SK-N-SH (cell line): Measurements from ENCODE around the gene PDGFRB. TPM values are rescaled to one million over a fixed set of nuclear protein-coding genes. Genes with fewer than 3 reads are reported as not detected.
A peak's percentile ranks its signal among the peaks of the same experiment; 100 is the strongest.

Source experiments
- CTCF ChIA-PET: fragments of 300-600, 350-600 bp; formaldehyde crosslinking; extraction: SDS; loops from one replicate; lab custom pipeline; 2021; lab: Yijun Ruan, JAX
- POLR2A ChIA-PET: fragments of 350-600 bp; sonication (Branson Sonifier 250); formaldehyde crosslinking; extraction: SDS; loops from one replicate; lab custom pipeline; 2020; ENCODE audit warnings: antibody characterized with exemption, inconsistent platforms; lab: Yijun Ruan, JAX
- DNase-seq: peaks from one replicate; pipeline ENCODE4 v3.0.0; 2012
- H2AFZ ChIP-seq: fragments of 200-600 bp; sonication (generic); 2 replicates; pipeline ENCODE4 v1.8.1; 2016; ENCODE audit warnings: antibody characterized with exemption, mild to moderate bottlenecking, low read depth
- H3F3A ChIP-seq: fragments of 200-600 bp; sonication (generic); replicated peaks from 2 replicates; pipeline ENCODE3; 2016; ENCODE audit warnings: antibody characterized with exemption, mild to moderate bottlenecking; ENCODE audit not compliant: insufficient read depth
- H3K27ac ChIP-seq, 2 experiments: fragments of 200-500 bp in 1 of 2; fragments of 200-600 bp in 1 of 2; sonication (Bioruptor generic) in 1 of 2; sonication (generic), shearing (Covaris generic) in 1 of 2; 2 replicates each; pipeline versions ENCODE4 v1.5.1 to v1.6.1; 2014 to 2016; ENCODE audit warnings: low read depth in 2 of 2, inconsistent platforms in 1 of 2, low read length in 1 of 2, mild to moderate bottlenecking in 1 of 2, mixed read lengths in 1 of 2
- H3K27me3 ChIP-seq: fragments of 200-600 bp; sonication (generic), shearing (Covaris generic); 2 replicates; pipeline ENCODE4 v1.6.1; 2016; ENCODE audit warnings: mixed run types; ENCODE audit not compliant: insufficient read depth
- H3K36me3 ChIP-seq, 2 experiments: fragments of 200-500 bp in 1 of 2; fragments of 200-600 bp in 1 of 2; sonication (Bioruptor generic) in 1 of 2; sonication (generic) in 1 of 2; replicated peaks in 1 of 2; 2 replicates each; pipeline versions ENCODE3 to v1.5.1; 2014 to 2016; ENCODE audit warnings: low read length in 1 of 2, mild to moderate bottlenecking in 1 of 2; ENCODE audit not compliant: insufficient read depth in 2 of 2, control insufficient read depth in 1 of 2
- H3K4me1 ChIP-seq, 2 experiments: fragments of 200-500 bp in 1 of 2; fragments of 200-600 bp in 1 of 2; sonication (Bioruptor generic) in 1 of 2; sonication (generic), shearing (Covaris generic) in 1 of 2; 2 replicates each; pipeline versions ENCODE4 v1.5.1 to v1.6.1; 2014 to 2016; ENCODE audit warnings: low read depth in 1 of 2, low read length in 1 of 2, mixed run types in 1 of 2; ENCODE audit not compliant: insufficient read depth in 2 of 2, control insufficient read depth in 1 of 2
- H3K4me2 ChIP-seq: fragments of 200-600 bp; sonication (generic), shearing (Covaris generic); 2 replicates; pipeline ENCODE4 v1.6.1; 2017; ENCODE audit warnings: mixed run types
- H3K4me3 ChIP-seq, 2 experiments: fragments of 200-500 bp in 1 of 2; fragments of 200-600 bp in 1 of 2; sonication (Bioruptor generic) in 1 of 2; sonication (generic), shearing (Covaris generic) in 1 of 2; 2 replicates each; pipeline versions ENCODE4 v1.5.1 to v1.8.1; 2014 to 2016; ENCODE audit warnings: low read depth in 2 of 2, inconsistent platforms in 1 of 2, low read length in 1 of 2, mild to moderate bottlenecking in 1 of 2, mixed read lengths in 1 of 2, moderate library complexity in 1 of 2
- H3K79me2 ChIP-seq: fragments of 200-600 bp; sonication (generic); 2 replicates; pipeline ENCODE4 v1.8.1; 2017; ENCODE audit warnings: mild to moderate bottlenecking; ENCODE audit not compliant: insufficient read depth
- H3K9ac ChIP-seq: fragments of 200-600 bp; sonication (generic); 2 replicates; pipeline ENCODE4 v1.6.1; 2017; ENCODE audit warnings: mixed run types
- H3K9me2 ChIP-seq: fragments of 200-600 bp; sonication (generic); 2 replicates; pipeline ENCODE4 v1.6.1; 2017; ENCODE audit warnings: mixed run types
- H3K9me3 ChIP-seq: fragments of 200-600 bp; sonication (generic); 2 replicates; pipeline ENCODE4 v1.6.1; 2017; ENCODE audit warnings: mixed run types, mild to moderate bottlenecking, moderate library complexity
- H4K20me1 ChIP-seq: fragments of 200-600 bp; sonication (generic); 2 replicates; pipeline ENCODE4 v1.6.1; 2017; ENCODE audit warnings: mild to moderate bottlenecking, mixed run types; ENCODE audit not compliant: insufficient read depth
- CHD2 ChIP-seq: fragments of 150-350 bp; IDR thresholded peaks from 2 replicates; pipeline ENCODE4 v1.6.1; 2018; ENCODE audit warnings: low read length; ENCODE audit not compliant: partially characterized antibody
- ELF1 ChIP-seq: IDR thresholded peaks from 2 replicates; pipeline ENCODE4 v1.4.0; 2012
- EP300 ChIP-seq, 2 experiments: IDR thresholded peaks; 2 replicates each; pipeline versions ENCODE4 v1.4.0 to v1.6.1; 2012; ENCODE audit warnings: borderline replicate concordance in 1 of 2, low read depth in 1 of 2, low read length in 1 of 2
- EZH2phosphoT487 ChIP-seq: fragments of 200-600 bp; sonication (generic); IDR thresholded peaks from 2 replicates; pipeline ENCODE4 v1.6.1; 2017; ENCODE audit warnings: low read depth, mixed run types, mild to moderate bottlenecking, antibody characterized with exemption, moderate library complexity, borderline replicate concordance
- IRF3 ChIP-seq: fragments of 150-350 bp; IDR thresholded peaks from 2 replicates; pipeline ENCODE4 v1.6.1; 2016; ENCODE audit warnings: mild to moderate bottlenecking, low read depth, low read length
- MAX ChIP-seq: IDR thresholded peaks from 2 replicates; pipeline ENCODE4 v1.4.0; 2012; ENCODE audit warnings: low read depth
- POLR2AphosphoS5 ChIP-seq: IDR thresholded peaks from 2 replicates; pipeline ENCODE4 v1.6.1; 2012; ENCODE audit warnings: low read depth, low read length
- RAD21 ChIP-seq: IDR thresholded peaks from 2 replicates; pipeline ENCODE4 v1.6.1; 2012; ENCODE audit warnings: mild to moderate bottlenecking, low read length
- RCOR1 ChIP-seq: fragments of 150-350 bp; IDR thresholded peaks from 2 replicates; pipeline ENCODE4 v1.6.1; 2017; ENCODE audit warnings: antibody characterized with exemption, low read length
- RFX5 ChIP-seq: IDR thresholded peaks from 2 replicates; pipeline ENCODE4 v1.6.1; 2012; ENCODE audit warnings: mild to moderate bottlenecking, improper control_type of control experiment, low read length
- RXRA ChIP-seq: IDR thresholded peaks from 2 replicates; pipeline ENCODE4 v1.4.0; 2012; ENCODE audit warnings: low read depth, mild to moderate bottlenecking, borderline replicate concordance
- TAF1 ChIP-seq: IDR thresholded peaks from 2 replicates; pipeline ENCODE4 v1.6.1; 2012; ENCODE audit warnings: low read depth, mild to moderate bottlenecking, low read length, moderate library complexity, borderline replicate concordance
- USF2 ChIP-seq: fragments of 150-350 bp; IDR thresholded peaks from 2 replicates; pipeline ENCODE4 v1.6.1; 2017; ENCODE audit warnings: antibody characterized with exemption, low read length, low read depth, borderline replicate concordance
- whole genome bisulfite sequencing: methylation state at CpG from one replicate; pipeline ENCODE4 v1.1.6; 2017; ENCODE audit warnings: low lambda C conversion rate; 5-methylcytosine and 5-hydroxymethylcytosine counted together
- polyA plus RNA-seq, 3 experiments: library from polyadenylated mRNA; depleted of rRNA; stranded (reverse); fragments of >200 nt; gene quantifications; 2 replicates each; pipeline ENCODE4 v1.2.3, GENCODE V29; 2012
- TF ChIP-seq, protein P1 (sequence below): IDR thresholded peaks from 2 replicates; pipeline ENCODE4; 2012
- TF ChIP-seq, protein P2 (sequence below): IDR thresholded peaks from 2 replicates; pipeline ENCODE4 v1.4.0; 2012; ENCODE audit warnings: low read depth, borderline replicate concordance

PDGFRB gene
- polyA plus RNA-seq, 1 of the 3 experiments (the other 2 are of a cell fraction), result 32.1 TPM

DNA sequence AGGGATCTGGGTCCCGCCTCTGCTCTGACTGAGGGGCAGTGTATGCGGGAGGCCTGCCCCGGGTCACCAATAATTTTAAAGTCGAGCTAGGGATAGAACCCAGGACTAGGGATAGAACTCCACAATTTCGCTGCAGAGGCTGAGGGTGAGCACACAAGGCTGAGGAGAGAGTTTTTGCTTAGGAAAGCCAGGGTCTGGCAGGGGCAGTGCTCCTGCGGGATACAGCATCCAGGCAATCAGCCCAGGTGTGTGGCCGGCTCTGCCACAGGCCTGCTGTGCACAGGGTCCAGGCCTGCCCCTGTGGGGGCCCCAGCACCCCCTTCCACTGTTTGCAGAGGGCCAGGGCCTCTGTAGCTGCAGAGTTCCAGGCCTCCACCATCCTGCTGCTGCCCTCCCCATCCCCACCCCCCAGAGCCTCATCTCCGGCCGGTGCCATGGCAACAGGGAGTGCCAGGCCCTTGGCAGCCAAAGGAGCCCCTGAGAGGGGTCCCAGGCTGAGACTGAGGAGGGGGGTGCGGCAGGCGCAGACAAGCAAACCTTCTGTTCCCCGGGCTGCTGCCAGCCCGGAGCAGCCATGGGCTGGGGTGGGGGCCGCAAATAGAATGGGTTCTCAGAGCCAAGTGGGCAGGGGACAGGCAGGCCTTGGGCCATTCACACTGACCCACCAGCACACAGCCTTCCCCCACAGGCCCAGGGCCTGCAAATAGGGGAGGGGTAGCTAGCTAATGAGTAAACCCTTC, 8.6 kb downstream of the PDGFRB start:
- Histone ChIP-seq H3K79me2 (peaks cover 74% of the 10 kb centered on the region), H3K4me2 (no peak overlapping the region; the same call in 1 of the 2 replicates), H3K4me3 (no peak overlapping the region), H2AFZ (no peak overlapping the region), H3K9me3 (no peaks in the 10 kb centered on the region), H3K27ac (peak overlapping the region in 1 of 2 experiments; percentile 64; a peak in 2 of 4 replicates)
- POLR2A ChIA-PET, result no interaction called here
- DNase-seq, result peak; percentile 70
- TF ChIP-seq CHD2 (peak; percentile 35), EP300 (IDR thresholded peaks at IDR 0.05; ENCODE audit: borderline replicate concordance in 1 of 2, low read depth in 1 of 2, low read length in 1 of 2) (no peak)
- TF ChIP-seq, all 33 proteins: peak for 1
- peaks cover 16% of the 10 kb centered on the region for H4K20me1 ChIP-seq
- H3K4me1 ChIP-seq, result peaks cover 34 to 79% of the 10 kb centered on the region in 2 experiments
- H3K9ac ChIP-seq, result no peak overlapping the region
- H3K27me3 ChIP-seq, result no peaks in the 10 kb centered on the region
- H3F3A ChIP-seq, result peaks cover 33% of the 10 kb centered on the region
- 69% methylated on average over 7 of the region's 14 CpGs for WGBS
- CTCF ChIA-PET, result interaction anchor here (0.8 to 1.2 kb wide), 2 partner anchors 9 to 11 kb away, joined by 3 read pairs; no protein-coding TSS in a partner anchor
- peaks cover 0 to 7% of the 10 kb centered on the region in 2 experiments for H3K36me3 ChIP-seq
- H3K9me2 ChIP-seq, result no peaks in the 10 kb centered on the region

DNA sequence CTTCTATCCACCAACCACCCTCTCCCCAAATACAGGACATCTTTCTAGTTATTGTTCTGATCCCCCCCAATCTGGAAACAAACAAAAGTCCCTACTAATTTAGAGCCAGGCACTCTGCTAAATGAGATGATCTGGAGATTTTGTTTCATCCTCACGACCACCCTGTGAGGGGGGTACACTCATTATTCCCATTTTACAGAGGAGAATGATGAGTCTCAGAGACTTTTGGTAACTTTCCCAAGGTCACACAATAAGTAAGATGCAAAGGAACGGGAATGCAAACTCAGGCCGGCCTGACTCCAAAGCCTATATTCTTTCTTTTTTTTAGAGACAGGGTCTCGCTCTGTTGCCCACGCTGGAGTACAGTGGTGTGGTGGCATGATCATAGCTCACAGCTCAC, 9.4 kb downstream of the PDGFRB start:
- TF ChIP-seq TAF1 (no peak), IRF3 (no peak), ELF1 (no peak), RAD21 (no peak), RXRA (no peak), RFX5 (no peak), EP300 (IDR thresholded peaks at IDR 0.05; ENCODE audit: borderline replicate concordance in 1 of 2, low read depth in 1 of 2, low read length in 1 of 2) (no peak), MAX (no peak), POLR2AphosphoS5 (no peak), CHD2 (no peak), RCOR1 (no peak), EZH2phosphoT487 (no peak), USF2 (no peak)
- TF ChIP-seq, protein P1, sequence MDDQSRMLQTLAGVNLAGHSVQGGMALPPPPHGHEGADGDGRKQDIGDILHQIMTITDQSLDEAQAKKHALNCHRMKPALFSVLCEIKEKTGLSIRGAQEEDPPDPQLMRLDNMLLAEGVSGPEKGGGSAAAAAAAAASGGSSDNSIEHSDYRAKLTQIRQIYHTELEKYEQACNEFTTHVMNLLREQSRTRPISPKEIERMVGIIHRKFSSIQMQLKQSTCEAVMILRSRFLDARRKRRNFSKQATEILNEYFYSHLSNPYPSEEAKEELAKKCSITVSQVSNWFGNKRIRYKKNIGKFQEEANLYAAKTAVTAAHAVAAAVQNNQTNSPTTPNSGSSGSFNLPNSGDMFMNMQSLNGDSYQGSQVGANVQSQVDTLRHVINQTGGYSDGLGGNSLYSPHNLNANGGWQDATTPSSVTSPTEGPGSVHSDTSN, result no peak
- TF ChIP-seq, protein P2, sequence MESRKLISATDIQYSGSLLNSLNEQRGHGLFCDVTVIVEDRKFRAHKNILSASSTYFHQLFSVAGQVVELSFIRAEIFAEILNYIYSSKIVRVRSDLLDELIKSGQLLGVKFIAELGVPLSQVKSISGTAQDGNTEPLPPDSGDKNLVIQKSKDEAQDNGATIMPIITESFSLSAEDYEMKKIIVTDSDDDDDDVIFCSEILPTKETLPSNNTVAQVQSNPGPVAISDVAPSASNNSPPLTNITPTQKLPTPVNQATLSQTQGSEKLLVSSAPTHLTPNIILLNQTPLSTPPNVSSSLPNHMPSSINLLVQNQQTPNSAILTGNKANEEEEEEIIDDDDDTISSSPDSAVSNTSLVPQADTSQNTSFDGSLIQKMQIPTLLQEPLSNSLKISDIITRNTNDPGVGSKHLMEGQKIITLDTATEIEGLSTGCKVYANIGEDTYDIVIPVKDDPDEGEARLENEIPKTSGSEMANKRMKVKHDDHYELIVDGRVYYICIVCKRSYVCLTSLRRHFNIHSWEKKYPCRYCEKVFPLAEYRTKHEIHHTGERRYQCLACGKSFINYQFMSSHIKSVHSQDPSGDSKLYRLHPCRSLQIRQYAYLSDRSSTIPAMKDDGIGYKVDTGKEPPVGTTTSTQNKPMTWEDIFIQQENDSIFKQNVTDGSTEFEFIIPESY, result no peak
- ChIA-PET POLR2A (no interaction called here), CTCF (interaction anchor here (1.1 to 1.9 kb wide), 5 partner anchors 9 to 15 kb away, joined by 3 to 11 read pairs (median 4); partner anchors contain the start of gene PDGFRB)
- Histone ChIP-seq H3K36me3 (peaks cover 0 to 7% of the 10 kb centered on the region in 2 experiments), H3K9me3 (no peaks in the 10 kb centered on the region), H3K9me2 (no peaks in the 10 kb centered on the region), H3K79me2 (peaks cover 72% of the 10 kb centered on the region), H3K4me3 (no peak overlapping the region), H3K4me1 (peaks cover 42 to 84% of the 10 kb centered on the region in 2 experiments), H3K4me2 (no peak overlapping the region), H4K20me1 (peaks cover 12% of the 10 kb centered on the region; the same call in 1 of the 2 replicates), H2AFZ (no peak overlapping the region), H3K9ac (no peak overlapping the region), H3K27me3 (no peaks in the 10 kb centered on the region), H3F3A (peaks cover 40% of the 10 kb centered on the region), H3K27ac (peak overlapping the region; percentile 64 to 99; a peak in 2 of 4 replicates)
- WGBS, result 89% methylated on average over 5 of the region's 5 CpGs
- DNase-seq, result no peak
